T47D (cell line): ENCODE data around the gene OR51E2.

Source experiments
- DNase-seq, 2 experiments: peaks; one replicate each; pipeline versions ENCODE4 v3.0.0 to v3.0.0-alpha.2; 2011 to 2012; ENCODE audit warnings: low read depth in 1 of 2, low spot score in 1 of 2
- JUND ChIP-seq: IDR thresholded peaks from 2 replicates; pipeline ENCODE4 v1.6.1; 2012; ENCODE audit warnings: low read depth
- in situ Hi-C: cut with HindIII; loops from 2 replicates; pipeline ENCODE4 v1.10.0; 2016; ENCODE audit warnings: low sequenced_read_pairs, low pct_unique_long_range_greater_than_20kb

Gene OR51E2

GRCh38 chr11:4645974-4646373, 51.7 kb downstream of the OR51E2 start:
- in situ Hi-C loops: no loop called here
- no peak for DNase-seq
- TF ChIP-seq JUND: no peak

- in situ Hi-C loops: no loop called here
- no peak for DNase-seq
- no peak for TF ChIP-seq JUND
These were observed 53.4 kb downstream of the OR51E2 start for GRCh38 chr11:4644233-4644632.

- TF ChIP-seq JUND: no peak
- in situ Hi-C loops: no loop called here
- DNase-seq: no peak
These were observed 54.0 kb downstream of the OR51E2 start, which contains the start of gene OR51E1 for GRCh38 chr11:4643682-4644081. Gene OR51E1, plus strand, starts transcription at chr11:4643982. Its CDS starts 8,545 bp downstream, at chr11:4652527.

- DNase-seq: no peak
- no peak for TF ChIP-seq JUND
- in situ Hi-C loops: no loop called here
These were observed 54.6 kb downstream of the OR51E2 start for GRCh38 chr11:4643076-4643475.

- in situ Hi-C loops: no loop called here
- TF ChIP-seq JUND: no peak
- no peak for DNase-seq
These were observed 55.6 kb downstream of the OR51E2 start for GRCh38 chr11:4642043-4642442.

- in situ Hi-C loops: no loop called here
- no peak for TF ChIP-seq JUND
- no peak for DNase-seq
These were observed 56.2 kb downstream of the OR51E2 start for GRCh38 chr11:4641501-4641900.

- in situ Hi-C loops: no loop called here
- no peak for DNase-seq
- no peak for TF ChIP-seq JUND
These were observed 57.7 kb downstream of the OR51E2 start for GRCh38 chr11:4639931-4640330.

GRCh38 chr11:4637662-4638047, 60.0 kb downstream of the OR51E2 start:
- in situ Hi-C loops: no loop called here
- TF ChIP-seq JUND: no peak
- no peak for DNase-seq

- in situ Hi-C loops: no loop called here
- peak; percentile 51 to 73 for DNase-seq
These were observed 60.5 kb downstream of the OR51E2 start, which contains the start of gene OR51D1 for GRCh38 chr11:4636962-4637661. Gene OR51D1, plus strand, starts transcription at chr11:4637477. Its CDS starts 2,314 bp downstream, at chr11:4639791.

GRCh38 chr11:4636136-4636535, 61.5 kb downstream of the OR51E2 start:
- no peak for TF ChIP-seq JUND
- DNase-seq: no peak
- in situ Hi-C loops: no loop called here

More at GRCh38 chr11:4636962-4637661, 60.5 kb downstream of the OR51E2 start, which contains the start of gene OR51D1:
- TF ChIP-seq JUND: no peak
